Stimulated activated CD8-positive, alpha-beta memory T cell treated with anti-CD3 and anti-CD28 coated beads, Interleukin-12 subunit alpha, Interleukin-12 subunit beta, amount 100 ng/mL, for 4 hours (primary cell): ENCODE measurements around the gene ANKRD28.
"Not testable (repeated sequence)": the region's sequence is repeated elsewhere in the genome, so short reads cannot be mapped to it uniquely, and the experiment has no call there.

Experiments
- DNase-seq: peaks from one replicate; pipeline ENCODE4 v3.0.0-alpha.2; 2020; ENCODE audit warnings: low read depth

Gene ANKRD28

DNA sequence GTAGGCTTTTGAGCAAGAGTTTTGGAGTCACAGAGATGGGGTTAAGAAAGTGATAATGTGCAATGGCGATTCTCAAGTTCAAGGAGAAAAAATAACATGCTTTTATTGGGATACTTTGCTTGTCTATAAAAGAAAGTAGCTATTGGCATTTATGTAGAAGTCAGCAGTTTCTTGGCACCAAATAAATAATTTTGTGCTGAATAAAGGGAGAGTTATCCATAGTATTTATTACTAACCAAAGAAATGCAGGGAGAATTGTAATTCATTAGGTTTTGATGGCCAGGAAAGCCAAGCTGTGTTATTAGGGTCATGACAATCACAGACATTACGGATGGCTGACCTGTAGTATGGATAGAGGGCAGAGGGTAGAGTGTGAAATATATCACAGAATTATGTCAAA is 163.1 kb downstream of the ANKRD28 start:
- no peak for DNase-seq

DNA sequence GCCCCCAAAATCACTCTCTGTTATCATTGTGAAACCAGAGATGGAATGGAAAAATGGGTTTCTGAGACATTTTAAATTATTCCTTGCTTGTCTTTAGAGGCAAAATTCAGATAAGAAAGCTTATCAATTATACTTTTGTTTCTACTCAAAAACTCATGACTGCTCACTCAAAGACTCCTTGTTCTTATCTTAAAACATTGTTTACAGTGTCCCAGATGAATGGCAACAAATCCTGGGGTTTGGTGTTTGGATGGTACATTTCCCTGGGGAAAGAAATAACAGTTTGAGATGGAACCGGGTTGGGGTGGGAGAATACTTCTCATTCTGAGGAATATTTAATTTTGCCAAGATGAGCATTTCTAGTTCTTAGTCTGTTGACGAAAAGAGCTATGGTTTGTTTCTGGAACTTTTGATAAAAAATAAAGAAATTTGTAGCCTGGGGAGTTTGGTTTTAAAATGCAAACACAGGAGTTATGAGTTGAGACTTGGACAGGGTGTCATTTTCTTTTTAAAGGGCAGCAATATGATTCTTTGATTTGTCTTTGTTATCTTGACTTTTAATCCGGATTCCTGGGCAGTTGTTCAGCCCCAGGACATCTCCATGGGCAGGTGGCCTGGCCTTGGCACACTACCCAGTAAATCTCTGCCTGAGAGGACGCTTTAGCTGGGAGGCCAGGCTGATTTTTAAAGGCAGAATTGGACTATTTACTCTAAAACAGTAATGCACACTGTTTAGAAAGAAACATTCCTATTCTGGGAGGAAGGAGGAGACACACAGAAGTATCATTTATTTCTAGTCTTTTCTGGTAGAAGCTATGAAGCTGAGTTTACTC is 163.8 kb downstream of the ANKRD28 start:
- no peak for DNase-seq

DNA sequence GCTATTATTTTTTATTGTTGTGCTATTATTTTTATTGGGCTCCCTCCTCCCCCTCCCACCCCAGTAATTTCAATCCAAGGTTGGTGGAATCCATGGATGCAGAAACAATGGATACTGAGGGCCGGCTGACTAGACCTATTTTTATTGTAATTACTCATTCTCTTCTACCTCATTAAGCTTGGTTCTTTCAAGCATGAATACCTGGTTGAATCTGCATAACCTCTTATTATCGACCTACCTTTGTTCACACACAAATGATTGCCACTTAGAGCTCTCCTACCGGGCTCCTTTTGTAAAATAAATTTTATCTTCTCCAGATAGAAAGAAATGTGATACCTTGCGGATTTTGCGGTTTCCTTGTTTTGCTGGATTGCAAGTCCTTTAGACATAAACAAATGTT is 164.6 kb downstream of the ANKRD28 start:
- DNase-seq = no peak

DNA sequence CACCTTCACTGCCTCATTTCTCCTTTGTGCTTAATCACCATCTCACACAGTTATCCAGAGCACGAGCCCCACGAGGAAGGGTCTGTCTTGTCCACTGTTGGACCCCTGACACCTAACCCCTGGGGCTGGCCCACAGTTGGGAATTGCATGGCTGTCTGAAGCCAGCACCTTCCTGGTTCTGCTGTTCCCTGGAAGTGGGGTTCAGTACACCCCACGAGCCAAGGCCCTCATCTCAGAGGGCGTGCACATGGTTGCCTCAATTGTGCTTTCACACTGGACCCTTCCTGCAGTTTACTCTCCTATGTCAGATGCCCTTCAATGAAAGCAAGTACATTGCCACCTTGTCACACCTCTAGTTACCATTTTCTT is 165.6 kb downstream of the ANKRD28 start:
- DNase-seq = no peak

GRCh38 chr3:15631426-15632211 is 166.2 kb downstream of the ANKRD28 start:
- DNase-seq = no peak

- no peak for DNase-seq
Observed at GRCh38 chr3:15630646-15631350, 167.0 kb downstream of the ANKRD28 start.

DNA sequence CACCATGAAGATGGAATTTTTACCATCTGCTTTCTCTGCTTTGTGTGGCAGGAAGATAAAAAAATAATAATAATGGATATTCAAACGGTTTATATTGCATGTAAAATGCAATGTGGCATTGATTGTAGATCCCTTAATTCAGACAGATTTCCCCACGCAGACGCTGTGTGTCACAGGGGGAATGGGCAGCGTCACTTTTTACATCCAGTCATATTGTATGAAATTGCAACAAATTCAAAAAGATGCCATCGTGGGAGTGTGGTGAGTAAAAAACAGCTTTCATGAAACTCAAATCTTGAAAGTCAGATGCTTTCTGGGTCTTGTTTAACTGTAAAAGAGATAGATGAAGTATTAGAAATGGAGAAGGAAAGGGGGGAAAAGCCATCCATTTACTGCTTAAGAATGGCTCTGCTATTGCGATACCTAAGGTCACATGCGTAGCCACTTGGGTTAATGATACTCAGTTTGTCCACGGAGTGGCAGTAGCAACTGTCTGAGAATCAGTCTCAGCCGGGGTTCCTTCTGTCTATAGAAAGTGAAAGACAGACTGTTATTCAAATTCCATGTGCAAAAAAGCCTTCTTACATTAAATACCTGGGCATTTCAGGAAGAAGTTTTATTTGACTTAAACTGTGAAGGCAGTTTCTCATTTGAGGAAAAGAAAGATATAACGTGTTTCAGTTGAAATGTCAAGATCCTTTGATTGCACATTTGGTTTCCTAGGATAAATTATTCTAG is 167.8 kb downstream of the ANKRD28 start:
- DNase-seq = peak; percentile 25

DNA sequence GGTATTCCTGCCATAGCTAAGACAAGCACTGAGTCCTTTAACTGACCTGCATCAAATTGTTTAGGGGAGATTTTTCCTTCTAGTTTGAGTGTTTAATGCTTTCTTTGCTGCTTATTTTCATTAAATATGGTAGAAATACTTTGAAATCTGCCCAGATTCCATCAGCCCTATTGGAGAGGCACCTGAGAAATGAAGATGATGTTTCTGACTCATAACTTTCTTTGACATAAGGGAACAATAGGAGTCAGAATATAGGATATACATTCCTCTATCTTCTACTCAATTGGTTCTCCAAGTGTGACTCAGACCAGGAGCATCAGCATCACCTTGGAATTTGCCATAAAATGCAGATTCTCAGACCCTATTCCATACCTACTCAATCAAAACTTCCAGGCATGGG is 168.8 kb downstream of the ANKRD28 start:
- DNase-seq = no peak

DNA sequence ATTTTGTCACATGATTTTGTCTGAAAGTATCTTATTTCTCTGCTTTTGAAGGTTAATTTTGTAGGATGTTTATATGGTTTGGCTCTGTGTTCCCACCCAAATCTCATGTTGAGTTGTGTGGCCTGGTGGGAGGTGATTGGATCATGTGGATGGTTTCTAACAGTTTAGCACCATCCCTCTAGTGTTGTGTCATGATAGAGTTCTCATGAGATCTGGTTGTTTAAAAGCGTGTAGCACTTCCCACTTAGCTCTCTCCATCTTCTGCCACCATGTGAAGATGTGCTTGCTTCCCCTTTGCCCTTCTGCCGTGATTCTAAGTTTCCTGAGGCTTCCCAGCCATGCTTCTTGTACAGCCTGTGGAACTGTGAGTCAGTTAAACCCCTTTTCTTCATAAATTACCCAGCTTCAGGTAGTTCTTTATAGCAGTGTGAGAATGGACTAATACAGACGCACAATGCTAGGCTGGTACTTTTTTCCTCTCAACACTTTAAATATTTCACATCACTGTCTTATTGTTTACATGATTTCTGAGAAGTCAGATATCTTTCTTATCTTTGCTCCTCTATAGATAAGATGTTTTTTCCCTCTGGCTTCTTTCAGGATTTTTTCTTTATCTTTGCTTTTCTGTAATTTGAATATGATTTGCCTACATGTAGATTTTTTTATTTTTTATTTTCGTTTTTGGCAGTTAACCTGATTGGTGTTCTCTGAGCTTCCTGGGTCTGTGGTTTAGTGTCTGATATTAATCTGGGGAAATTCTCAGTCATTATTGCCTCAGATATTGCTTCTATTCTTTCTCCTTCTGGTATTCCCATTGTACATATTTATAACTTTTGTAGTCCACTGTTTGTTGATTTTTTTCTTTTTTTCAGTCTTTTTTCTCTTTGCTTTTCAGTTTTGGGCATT is 174.0 kb downstream of the ANKRD28 start:
- DNase-seq = no peak

DNA sequence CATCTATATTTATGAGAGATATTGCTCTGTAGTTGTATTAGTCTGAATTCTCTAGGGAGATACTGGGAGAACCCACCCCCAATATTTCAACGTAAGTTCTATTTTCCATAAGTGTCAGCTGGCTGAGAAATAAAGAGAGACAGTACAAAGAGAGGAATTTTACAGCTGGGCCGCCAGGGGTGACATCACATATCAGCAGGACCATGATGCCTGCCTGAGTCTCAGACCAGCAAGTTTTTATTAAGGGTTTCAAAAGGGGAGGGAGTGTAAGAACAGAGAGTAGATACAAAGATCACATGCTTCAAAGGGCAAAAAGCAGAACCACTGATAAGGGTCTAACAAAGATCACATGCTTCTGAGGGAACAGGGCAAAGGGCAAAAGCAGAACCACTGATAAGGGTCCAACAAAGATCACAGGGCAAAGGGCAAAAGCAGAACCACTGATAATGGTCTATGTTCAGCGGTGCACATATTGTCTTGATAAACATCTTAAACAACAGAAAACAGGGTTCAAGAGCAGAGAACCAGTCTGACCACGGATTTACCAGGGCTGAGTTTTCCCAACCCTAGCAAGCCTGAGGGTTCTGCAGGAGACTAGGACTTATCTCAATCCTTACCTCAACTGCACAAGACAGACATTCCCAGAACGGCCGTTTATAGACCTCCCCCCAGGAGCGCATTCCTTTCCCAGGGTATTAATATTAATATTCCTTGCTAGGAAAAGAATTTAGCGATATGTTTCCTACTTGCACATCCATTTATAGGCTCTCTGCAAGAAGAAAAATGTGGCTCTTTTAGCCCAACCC is 177.9 kb downstream of the ANKRD28 start:
- not testable (repeated sequence) for DNase-seq
